GM10847 (cell line): ENCODE results near the gene C4orf51.

Experiments used
- POLR2A ChIP-seq: IDR thresholded peaks from 2 replicates; pipeline ENCODE4 v1.6.1; 2011; ENCODE audit not compliant: insufficient read length; ENCODE audit errors: extremely low read depth

C4orf51 gene

DNA sequence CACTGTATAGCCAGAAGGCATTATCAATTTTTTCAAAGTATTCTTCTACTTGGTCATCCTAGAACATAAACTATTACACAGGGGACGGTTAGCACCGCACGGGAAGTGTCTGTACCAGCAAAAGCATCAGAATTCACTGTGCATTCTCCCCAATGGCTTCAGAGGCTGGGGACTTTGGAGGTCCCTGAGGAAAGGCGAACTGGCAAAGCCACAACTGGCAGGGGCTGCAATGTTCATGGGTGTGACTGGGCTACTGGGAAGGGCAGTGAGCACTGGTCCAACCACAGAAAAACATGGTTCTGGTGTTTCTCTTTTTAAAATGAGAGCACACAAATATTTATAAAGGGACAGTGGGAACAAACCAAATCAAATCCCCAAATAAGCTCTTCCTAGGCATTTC is 83.5 kb downstream of the C4orf51 start:
- TF ChIP-seq POLR2A: no peak

DNA sequence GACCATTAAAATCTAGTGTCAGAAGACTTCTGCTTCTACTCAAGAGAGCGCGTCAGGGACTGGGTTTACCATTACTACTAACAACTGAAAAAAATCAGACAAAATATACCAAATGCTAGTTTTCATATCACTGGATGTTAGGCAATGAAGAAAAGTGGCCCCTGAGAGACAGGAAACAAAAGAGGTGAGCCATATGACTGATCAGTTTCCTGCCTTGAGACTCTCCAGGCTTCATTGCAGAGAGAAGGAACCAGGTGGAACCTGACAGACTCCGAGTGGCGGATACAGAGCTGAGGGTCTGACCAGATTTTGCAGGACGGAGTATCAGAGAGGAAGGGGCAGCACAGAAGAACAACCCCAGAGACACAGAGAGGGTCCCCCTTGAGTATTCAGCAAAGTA is 86.3 kb downstream of the C4orf51 start:
- no peak for TF ChIP-seq POLR2A

DNA sequence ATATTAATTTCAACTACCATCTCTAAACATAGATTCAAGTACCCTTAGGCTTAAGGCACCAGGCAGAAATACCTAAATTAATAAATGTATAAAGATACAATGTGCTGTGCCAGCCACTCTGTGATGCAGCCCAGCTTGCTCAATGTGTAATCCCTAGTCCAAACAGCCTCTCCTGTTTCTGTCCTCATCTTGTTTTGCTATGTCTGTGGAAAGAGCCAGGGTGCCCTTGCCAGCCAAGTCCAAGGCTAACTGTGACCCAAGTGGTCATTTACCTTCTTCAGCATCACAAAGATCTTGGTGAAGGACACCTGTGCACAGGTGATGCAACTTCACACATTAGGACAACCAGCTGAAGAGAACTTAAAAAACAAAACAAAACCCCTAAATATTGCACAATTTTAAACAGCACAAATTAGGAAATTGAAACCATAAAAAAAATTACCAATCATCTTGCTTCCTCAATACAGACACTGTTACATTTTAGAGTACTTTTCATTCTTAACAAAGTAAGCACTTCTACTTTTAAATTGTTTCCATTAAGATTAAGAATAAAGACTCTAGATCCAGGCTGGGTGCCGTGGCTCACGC is 89.6 kb downstream of the C4orf51 start:
- TF ChIP-seq POLR2A: no peak

DNA sequence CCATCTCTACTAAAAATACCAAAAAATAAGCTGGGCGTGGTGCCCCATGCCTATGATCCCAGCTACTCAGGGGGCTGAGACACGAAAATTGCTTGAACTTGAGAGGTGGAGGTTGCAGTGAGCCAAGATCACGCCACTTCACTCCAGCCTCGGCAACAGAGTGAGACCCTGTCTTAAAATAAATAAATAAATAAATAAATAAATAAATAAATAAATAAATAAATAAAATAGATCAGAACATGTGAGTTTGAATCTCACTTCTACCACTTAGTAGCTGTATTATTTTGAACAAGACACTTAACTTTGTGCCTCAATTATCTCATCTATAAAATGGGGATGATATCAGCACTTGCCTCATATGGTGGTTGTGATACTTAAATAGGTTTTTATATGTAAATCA is 90.2 kb downstream of the C4orf51 start:
- no peak for TF ChIP-seq POLR2A

DNA sequence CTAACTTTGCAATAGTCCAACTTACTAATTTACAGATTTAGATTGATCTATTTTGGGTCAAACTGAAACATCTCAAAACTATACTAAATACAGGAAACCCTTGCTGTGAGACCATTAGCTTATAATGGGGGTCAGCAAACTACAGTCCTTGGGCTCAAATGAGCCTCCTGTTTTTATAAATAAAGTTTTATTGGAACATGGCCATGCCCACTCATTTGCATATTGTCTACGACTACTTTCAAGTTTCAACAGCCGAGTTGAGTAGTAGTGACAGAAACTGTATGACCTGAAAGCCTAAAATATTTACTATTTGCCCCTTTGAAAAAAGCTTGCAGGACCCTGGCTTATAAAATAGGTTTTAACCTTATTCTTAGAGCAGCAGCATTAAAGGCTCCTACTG is 92.4 kb downstream of the C4orf51 start:
- TF ChIP-seq POLR2A: no peak

DNA sequence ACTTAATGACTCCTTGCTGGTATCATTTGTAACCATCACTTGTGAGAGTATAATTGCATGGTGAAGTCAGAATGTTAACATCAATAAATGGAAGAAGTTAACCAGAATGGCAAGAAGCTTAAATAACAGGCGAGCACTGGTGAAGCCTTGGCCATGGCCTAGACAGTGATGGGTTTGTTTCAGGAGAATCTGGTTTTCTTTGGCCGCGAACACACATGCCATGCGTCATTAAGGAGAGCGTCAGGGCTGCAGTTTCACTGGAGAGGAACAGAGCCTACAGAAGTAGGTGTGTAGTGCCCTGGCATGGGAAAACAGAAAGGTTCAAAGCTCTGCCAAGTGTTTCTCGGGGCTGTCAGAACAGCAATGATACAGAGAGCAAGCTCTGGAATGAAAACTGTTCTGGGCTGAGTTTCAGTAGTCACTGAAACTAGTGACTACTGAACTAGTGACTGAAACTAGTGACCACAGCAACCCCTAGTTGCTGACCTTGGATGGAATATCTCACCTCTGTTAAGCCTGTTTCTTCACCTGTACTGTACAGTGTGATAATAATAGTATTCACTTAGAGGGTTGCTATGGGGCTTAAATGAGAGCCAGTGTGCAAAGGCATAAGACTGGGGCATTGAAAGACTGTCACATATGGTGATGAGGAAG is 93.8 kb downstream of the C4orf51 start:
- no peak for TF ChIP-seq POLR2A

DNA sequence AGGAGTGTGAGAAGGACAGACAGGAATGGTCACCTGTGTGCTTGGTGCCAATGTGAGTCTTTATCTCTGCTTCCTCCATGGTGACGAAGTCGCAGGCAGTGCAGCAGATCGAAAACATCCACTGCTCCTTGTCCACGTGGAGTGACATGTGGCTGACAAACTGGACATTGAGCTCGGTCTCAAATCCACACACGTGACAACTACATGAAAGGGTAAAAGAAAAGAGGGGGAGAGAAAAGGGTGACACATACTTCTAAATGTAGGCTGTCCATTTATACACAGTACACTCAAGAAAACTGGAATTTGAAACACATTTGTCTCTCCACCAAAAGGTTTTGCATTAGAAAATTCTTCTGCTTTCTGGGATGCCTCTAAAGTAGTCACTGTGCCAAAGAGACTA is 94.5 kb downstream of the C4orf51 start:
- TF ChIP-seq POLR2A: no peak

- TF ChIP-seq POLR2A: no peak
Observed at GRCh38 chr4:145775406-145775805, 95.5 kb downstream of the C4orf51 start.

DNA sequence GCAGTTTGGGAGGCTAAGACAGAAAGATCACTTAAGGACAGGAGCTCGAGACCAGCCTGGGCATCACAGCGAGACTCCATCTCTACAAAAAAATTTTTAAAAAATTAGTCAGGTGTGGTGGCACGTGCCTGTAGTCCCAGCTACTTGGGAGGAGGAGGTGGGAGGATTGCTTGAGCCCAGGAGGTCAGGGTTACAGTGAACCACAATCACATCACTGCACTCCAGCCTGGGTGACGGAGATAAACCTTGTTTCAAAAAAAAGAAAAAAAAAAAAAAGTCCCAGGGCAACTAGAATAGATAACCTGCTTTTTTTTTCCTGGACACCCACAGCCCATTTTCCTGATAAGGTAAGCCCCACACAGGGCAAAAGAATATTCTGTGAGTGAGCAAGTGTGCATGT is 96.3 kb downstream of the C4orf51 start:
- TF ChIP-seq POLR2A: no peak

DNA sequence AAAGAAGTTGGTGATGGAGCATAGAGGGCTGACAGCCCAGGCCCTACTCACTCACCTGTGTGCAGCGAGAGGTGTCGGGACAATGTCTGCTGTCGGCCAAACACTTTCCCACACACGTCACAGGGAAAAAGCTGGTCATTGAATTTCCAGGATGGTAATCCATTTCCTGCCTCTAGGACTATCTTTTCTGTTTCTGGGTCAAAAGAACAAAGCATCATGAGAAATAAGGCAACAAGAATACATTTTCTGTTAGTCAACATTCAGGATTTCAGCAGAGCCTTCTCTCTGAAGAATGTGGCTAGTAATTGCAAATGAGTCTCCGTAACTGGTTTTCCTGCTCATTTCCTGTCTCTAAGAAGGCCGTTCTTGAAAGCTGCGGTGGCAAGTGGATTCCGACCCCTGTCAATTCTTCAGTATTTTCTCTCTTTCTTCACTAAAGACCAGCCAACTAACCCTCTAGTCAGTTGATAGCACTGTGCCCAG is 99.4 kb downstream of the C4orf51 start:
- TF ChIP-seq POLR2A: no peak

GRCh38 chr4:145781351-145781750 is 101.4 kb downstream of the C4orf51 start:
- no peak for TF ChIP-seq POLR2A
